NCI-H345 (cell line): ENCODE data around the gene TADA2A.
"Not testable (repeated sequence)": the region's sequence is repeated elsewhere in the genome, so short reads cannot be mapped to it uniquely, and the experiment has no call there.

Source experiments
- DNase-seq: peaks from one replicate; lab custom pipeline; 2025; lab: John Stamatoyannopoulos, UW

Gene TADA2A

GRCh38 chr17:37399265-37399803, 7.4 kb upstream of the TADA2A start:
- no peak for DNase-seq

DNA sequence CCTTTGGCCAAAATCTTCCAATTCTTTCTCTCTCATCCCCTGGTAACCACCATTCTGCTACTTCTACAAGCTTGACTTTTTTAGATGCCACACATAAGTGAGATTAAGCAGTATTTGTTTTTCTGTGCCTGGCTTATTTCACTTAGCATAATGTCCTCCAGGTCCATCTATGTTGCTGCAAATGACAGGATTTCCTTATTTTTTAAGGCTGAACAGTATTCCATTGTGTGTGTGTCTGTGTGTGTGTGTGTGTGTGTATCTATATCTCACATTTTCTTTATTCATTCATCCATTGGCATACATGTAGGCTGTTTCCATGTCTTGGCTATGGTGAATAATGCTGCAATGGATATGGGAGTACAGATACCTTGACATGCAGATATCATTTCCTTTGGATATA, 6.2 kb upstream of the TADA2A start:
- DNase-seq, result no peak

DNA sequence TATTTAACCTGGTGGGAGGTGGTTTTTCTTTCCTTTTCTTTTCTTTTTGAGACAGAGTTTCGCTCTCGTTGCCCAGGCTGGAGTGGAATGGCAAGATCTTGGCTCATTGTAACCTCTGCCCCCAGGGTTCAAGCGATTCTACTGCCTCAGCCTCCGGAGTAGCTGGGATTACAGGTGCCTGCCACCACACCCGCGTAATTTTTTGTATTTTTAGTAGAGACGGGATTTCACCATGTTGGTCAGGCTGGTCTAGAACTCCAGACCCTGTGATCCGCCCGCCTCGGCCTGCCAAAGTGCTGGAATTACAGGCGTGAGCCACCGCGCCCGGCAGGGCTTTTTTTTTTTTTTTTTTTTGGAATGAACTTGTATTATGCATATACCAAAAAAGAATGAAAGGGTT, 1.2 kb upstream of the TADA2A start:
- DNase-seq, result not testable (repeated sequence)

GRCh38 chr17:37405955-37406634, 591 bp upstream of the TADA2A start:
- DNase-seq, result no peak

DNA sequence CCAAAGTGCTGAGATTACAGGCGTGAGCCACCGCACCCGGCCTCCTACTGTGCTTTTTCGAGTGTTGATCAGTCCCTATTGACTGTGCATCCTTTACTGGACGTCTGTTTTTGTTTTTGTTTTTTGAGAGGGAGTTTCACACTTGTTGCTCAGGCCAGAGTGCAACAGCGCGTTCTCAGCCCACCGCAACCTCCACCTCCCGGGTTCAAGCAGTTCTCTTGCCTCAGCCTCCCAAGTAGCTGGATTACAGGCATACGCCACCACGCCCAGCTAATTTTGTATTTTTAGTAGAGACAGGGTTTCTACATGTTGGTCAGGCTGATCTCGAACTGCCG, 1.4 kb downstream of the TADA2A start:
- not testable (repeated sequence) for DNase-seq

DNA sequence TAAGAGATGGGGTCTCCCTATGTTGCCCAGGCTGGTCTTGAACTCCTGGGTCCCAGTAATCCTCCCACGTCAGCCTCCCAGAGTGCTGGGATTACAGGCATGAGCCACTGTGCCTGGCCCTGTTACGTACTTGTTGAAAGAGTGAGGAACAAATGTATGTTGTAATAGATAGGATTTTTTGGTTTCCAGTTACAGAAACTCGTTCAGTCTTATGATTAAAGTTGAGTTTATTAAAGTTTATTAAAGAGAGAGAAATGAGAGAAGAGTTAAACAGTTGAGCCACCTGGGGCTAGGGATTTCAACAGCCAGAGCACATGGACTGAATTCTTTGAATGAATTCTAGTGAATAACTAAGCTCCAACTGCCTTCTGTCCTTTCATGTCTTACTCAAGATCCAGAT, 3.7 kb downstream of the TADA2A start:
- DNase-seq, result no peak

GRCh38 chr17:37413875-37414519, 7.3 kb downstream of the TADA2A start:
- no peak for DNase-seq

- DNase-seq, result no peak
Measured at GRCh38 chr17:37417852-37418251, 11.2 kb downstream of the TADA2A start.

GRCh38 chr17:37422971-37423625, 16.4 kb downstream of the TADA2A start:
- DNase-seq, result no peak

- no peak for DNase-seq
Measured at GRCh38 chr17:37425268-37425667, 18.6 kb downstream of the TADA2A start.

- DNase-seq, result no peak
Measured at GRCh38 chr17:37429039-37429438, 22.4 kb downstream of the TADA2A start.

DNA sequence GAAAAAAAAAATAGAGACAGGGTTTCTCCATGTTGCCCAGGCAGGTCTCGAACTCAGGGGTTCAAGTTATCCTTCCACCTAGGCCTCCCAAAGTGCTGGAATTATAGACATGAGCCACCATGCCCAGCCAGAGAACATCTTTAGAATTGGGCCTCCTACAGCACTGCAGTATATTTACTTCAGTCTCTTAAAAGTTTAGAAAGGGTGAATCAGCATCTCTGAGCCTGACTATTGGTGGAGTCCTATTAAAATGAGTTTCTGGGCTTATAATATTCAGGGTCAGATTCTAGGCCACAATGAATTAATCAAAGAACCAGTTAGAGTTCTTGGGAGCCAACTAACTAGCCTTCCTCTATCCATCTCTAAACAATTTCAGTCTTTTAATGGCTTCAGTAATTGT, 22.8 kb downstream of the TADA2A start:
- no peak for DNase-seq

DNA sequence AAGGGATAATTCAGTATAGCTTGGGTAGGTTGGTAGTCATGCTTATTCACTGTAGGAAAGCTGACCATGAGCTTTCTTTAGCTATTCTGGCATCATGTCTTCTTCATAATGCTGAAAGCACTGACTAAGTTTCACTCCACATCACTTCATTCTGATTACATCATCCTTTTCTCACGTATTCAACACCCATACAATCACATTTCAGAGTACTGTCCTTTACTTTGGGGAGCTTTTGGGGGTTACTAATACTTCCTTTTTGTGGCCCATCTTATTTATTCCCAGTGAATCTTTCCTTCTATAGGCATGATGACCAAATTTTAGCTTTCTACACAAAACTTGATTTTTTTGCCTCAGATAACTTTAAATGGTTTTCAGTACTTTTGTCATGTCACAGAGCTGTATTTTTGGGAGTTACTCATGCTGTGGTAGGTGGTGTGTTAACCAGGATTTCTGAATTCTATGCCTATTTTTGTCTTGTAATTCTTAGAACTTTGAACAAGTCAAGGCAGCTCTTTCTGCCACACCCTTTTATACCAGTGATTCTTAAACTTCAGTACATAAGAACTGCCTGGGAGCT, 23.5 kb downstream of the TADA2A start:
- DNase-seq, result no peak

- no peak for DNase-seq
Measured at GRCh38 chr17:37432671-37433070, 26.0 kb downstream of the TADA2A start.

GRCh38 chr17:37438141-37438540, 31.5 kb downstream of the TADA2A start:
- no peak for DNase-seq

- no peak for DNase-seq
Measured at GRCh38 chr17:37440424-37440823, 33.7 kb downstream of the TADA2A start.

DNA sequence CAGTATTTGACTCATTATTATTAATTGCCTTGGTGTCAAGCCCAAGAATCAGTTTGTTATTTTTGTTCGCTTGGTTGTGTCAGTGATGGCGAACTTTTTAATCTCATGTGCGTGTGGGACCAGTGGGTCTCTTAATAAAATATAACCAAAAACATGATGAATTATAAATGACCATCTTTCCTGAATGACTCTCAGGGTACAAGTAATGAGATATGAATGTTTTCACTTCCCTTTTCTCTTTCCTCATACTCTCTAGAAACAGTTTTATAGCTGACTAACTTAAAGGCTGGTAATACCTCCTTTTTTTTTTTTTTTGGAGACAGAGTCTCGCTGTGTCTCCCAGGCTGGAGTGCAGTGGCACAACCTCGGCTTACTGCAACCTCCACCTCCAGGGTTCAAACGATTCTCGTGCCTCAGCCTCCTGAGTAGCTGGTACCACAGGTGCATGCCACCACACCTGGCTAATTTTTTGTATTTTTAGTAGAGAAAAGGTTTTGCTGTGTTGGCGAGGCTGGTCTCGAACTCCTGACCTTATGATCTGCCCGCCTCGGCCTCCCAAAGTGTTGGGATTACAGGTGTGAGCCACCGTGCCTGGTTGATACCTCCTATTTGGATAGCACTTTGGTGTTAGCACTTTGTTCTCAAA, 34.8 kb downstream of the TADA2A start:
- DNase-seq, result not testable (repeated sequence)

DNA sequence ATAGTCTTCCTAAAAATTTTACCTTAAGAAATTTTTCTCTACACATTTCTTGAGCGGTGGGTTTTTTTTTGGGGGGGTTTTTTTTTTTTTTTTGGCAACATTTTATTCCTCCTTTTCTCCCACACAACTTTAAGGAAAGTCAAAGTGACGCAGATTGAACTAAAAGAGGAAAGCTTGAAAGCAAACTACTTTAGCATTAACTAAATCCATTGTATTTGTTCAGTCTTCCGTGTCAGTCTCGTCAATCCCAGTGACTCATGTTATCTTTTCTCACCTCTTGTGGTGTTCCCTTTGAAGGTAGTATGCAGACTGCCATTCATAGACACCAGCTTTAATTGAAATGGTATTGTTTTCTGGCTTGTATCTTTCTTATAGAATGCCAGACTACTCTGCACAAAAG, 39.3 kb downstream of the TADA2A start:
- peak; percentile 12 for DNase-seq

- no peak for DNase-seq
Measured at GRCh38 chr17:37447641-37448040, 41.0 kb downstream of the TADA2A start.

DNA sequence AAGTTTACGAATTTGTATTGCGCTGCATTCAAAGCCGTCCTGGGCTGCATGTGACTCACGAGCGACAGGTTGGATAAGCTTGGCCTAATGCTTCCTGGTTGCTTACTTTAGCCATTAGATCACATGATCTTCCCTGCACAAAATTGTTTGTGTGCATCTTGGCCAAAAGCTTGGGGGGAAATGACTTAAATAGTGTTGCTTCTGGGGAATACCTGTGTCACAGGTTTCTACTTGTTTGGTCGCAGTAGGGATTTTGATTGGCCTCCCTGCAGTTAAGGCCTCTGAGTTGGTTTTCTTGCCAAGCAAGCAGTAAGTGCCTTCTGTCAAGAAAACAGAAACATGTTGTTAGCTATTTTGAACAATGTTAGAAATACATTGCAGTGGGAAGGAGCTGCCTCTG, 43.4 kb downstream of the TADA2A start:
- DNase-seq, result no peak

DNA sequence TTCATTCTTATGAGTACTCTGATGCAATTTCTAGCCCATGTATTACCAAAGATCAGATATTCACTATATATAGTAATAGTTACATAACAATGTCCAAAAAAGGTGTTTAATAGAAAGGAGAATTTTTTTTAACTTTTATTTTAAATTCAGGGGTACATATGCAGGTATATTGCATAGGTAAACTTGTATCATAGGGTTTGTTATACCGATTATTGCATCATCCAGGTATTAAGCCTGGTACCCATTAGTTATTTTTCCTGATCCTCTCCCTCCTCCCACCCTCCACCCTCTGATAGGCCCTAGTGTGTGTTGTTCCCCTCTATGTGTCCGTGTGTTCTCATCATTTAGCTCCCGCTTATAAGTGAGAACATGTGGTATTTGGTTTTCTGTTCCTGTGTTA, 51.1 kb downstream of the TADA2A start:
- not testable (repeated sequence) for DNase-seq

DNA sequence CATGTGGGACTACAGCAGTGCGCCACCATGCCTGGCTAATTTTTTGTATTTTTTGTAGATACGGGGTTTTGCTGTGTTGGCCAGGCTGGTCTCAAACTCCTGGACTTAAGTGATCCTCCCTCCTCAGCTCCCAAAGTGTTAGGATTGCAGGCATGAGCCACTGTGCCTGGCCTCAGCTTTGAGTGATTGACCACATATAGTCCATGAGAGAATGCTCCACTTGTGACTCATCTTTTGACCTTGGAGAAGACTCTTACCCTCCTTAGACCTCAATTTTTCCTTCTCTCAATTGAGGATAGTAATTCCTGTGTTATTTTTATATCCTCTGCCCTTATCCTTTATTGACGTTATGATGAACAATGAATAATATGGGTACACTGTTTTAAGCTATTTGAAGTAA, 52.1 kb downstream of the TADA2A start:
- DNase-seq, result no peak
